ENCODE data around the gene ZNF609. TPM values are rescaled to one million over a fixed set of nuclear protein-coding genes. Genes with fewer than 3 reads are reported as not detected.

ZNF609 gene
- total and polyA plus RNA-seq, 2 of the 13 experiments (the other 11 are each of a cell fraction or from before 2014, with no cell fraction given), result 8.9 to 9.9 TPM

DNA sequence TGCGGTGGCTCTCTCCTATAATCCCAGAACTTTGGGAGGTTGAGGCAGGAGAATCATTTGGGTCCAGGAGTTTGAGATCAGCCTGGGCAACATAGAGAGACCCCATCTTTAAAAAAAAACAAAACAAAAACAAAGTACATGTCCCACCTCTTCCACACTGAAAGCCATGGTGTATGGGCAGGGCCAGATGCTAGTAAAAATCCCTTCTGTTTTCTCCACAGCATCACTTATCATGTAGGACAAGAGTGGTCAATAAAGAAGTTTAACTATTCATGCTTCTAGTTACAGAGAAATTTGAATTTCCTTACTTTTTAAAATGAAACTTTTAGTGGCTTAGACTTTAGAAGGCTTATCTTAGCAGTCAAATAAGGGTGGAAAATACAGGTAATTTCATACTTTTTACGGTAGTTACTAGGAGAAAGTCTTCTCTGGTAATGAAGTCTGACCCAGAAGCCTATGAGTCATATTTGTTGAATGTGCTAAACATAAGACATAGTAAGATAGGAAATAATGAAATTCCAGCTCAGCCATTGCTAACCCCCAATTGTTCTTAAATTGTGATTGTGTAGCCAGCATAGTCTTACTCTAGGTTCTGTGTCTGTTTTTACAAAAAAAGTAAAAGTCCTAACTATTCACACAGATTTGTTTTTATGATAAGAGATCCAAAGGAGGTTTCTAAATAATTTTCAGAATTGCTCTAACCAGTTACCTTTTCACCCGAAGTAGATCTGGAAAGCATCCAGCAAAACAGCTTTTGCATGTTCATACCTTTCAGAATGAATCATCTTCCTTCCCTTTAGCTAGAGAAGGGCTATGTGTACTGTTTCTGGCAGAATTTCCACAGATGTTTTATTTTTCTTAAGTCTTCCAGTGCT is 16.4 kb upstream of the ZNF609 start (continued):
- TF ChIP-seq, protein P1, sequence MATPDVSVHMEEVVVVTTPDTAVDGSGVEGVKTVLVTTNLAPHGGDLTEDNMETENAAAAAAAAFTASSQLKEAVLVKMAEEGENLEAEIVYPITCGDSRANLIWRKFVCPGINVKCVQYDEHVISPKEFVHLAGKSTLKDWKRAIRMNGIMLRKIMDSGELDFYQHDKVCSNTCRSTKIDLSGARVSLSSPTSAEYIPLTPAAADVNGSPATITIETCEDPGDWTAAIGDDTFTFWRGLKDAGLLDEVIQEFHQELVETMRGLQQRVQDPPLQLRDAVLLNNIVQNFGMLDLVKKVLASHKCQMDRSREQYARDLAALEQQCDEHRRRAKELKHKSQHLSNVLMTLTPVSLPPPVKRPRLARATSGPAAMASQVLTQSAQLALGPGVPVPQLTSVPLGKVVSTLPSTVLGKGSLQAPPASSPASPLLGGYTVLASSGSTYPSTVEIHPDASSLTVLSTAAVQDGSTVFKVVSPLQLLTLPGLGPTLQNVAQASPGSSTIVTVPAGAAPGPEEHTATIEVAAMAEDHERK (CRISPR knock-in tag; IDR thresholded peaks at IDR 0.05; ENCODE audit: low read depth), result no peak
- no peak for TF ChIP-seq ZNF331 (CRISPR knock-in tag; IDR thresholded peaks at IDR 0.05)
- TF ChIP-seq, protein P2, sequence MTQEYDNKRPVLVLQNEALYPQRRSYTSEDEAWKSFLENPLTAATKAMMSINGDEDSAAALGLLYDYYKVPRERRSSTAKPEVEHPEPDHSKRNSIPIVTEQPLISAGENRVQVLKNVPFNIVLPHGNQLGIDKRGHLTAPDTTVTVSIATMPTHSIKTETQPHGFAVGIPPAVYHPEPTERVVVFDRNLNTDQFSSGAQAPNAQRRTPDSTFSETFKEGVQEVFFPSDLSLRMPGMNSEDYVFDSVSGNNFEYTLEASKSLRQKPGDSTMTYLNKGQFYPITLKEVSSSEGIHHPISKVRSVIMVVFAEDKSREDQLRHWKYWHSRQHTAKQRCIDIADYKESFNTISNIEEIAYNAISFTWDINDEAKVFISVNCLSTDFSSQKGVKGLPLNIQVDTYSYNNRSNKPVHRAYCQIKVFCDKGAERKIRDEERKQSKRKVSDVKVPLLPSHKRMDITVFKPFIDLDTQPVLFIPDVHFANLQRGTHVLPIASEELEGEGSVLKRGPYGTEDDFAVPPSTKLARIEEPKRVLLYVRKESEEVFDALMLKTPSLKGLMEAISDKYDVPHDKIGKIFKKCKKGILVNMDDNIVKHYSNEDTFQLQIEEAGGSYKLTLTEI (CRISPR knock-in tag; conservative IDR thresholded peaks at IDR 0.05), result no peak
- no peak for TF ChIP-seq ZNF547 (CRISPR knock-in tag; IDR thresholded peaks at IDR 0.05)
- no peak for TF ChIP-seq ZNF160 (CRISPR knock-in tag; IDR thresholded peaks at IDR 0.05)
- no peak for TF ChIP-seq TEAD3 (CRISPR knock-in tag; optimal IDR thresholded peaks at IDR 0.05; ENCODE audit: borderline replicate concordance)
- TF ChIP-seq ZBTB3 (CRISPR knock-in tag; IDR thresholded peaks at IDR 0.05; ENCODE audit: borderline replicate concordance, low read depth), result no peak
- TF ChIP-seq ZFY (CRISPR knock-in tag; IDR thresholded peaks at IDR 0.05), result no peak
- TF ChIP-seq ZNF232 (CRISPR knock-in tag; IDR thresholded peaks at IDR 0.05; ENCODE audit: borderline replicate concordance), result no peak
- TF ChIP-seq, protein P3, sequence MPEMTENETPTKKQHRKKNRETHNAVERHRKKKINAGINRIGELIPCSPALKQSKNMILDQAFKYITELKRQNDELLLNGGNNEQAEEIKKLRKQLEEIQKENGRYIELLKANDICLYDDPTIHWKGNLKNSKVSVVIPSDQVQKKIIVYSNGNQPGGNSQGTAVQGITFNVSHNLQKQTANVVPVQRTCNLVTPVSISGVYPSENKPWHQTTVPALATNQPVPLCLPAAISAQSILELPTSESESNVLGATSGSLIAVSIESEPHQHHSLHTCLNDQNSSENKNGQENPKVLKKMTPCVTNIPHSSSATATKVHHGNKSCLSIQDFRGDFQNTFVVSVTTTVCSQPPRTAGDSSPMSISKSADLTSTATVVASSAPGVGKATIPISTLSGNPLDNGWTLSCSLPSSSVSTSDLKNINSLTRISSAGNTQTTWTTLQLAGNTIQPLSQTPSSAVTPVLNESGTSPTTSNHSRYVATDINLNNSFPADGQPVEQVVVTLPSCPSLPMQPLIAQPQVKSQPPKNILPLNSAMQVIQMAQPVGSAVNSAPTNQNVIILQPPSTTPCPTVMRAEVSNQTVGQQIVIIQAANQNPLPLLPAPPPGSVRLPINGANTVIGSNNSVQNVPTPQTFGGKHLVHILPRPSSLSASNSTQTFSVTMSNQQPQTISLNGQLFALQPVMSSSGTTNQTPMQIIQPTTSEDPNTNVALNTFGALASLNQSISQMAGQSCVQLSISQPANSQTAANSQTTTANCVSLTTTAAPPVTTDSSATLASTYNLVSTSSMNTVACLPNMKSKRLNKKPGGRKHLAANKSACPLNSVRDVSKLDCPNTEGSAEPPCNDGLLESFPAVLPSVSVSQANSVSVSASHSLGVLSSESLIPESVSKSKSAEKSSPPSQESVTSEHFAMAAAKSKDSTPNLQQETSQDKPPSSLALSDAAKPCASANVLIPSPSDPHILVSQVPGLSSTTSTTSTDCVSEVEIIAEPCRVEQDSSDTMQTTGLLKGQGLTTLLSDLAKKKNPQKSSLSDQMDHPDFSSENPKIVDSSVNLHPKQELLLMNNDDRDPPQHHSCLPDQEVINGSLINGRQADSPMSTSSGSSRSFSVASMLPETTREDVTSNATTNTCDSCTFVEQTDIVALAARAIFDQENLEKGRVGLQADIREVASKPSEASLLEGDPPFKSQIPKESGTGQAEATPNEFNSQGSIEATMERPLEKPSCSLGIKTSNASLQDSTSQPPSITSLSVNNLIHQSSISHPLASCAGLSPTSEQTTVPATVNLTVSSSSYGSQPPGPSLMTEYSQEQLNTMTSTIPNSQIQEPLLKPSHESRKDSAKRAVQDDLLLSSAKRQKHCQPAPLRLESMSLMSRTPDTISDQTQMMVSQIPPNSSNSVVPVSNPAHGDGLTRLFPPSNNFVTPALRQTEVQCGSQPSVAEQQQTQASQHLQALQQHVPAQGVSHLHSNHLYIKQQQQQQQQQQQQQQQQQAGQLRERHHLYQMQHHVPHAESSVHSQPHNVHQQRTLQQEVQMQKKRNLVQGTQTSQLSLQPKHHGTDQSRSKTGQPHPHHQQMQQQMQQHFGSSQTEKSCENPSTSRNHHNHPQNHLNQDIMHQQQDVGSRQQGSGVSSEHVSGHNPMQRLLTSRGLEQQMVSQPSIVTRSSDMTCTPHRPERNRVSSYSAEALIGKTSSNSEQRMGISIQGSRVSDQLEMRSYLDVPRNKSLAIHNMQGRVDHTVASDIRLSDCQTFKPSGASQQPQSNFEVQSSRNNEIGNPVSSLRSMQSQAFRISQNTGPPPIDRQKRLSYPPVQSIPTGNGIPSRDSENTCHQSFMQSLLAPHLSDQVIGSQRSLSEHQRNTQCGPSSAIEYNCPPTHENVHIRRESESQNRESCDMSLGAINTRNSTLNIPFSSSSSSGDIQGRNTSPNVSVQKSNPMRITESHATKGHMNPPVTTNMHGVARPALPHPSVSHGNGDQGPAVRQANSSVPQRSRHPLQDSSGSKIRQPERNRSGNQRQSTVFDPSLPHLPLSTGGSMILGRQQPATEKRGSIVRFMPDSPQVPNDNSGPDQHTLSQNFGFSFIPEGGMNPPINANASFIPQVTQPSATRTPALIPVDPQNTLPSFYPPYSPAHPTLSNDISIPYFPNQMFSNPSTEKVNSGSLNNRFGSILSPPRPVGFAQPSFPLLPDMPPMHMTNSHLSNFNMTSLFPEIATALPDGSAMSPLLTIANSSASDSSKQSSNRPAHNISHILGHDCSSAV (CRISPR knock-in tag; IDR thresholded peaks at IDR 0.05; ENCODE audit: borderline replicate concordance), result no peak
- no peak for TF ChIP-seq ZNF619 (CRISPR knock-in tag; IDR thresholded peaks at IDR 0.05)
